Tibial nerve (tissue), 4 donors: ENCODE results near the gene COX4I1. TPM values are rescaled to one million over a fixed set of nuclear protein-coding genes. Genes with fewer than 3 reads are reported as not detected.

Experiments
- DNase-seq, 2 donors: peaks; one replicate each; pipeline ENCODE4 v3.0.0-alpha.2; 2019; ENCODE audit warnings: low spot score in 2 of 2
- H3K27ac ChIP-seq, 4 donors: fragments of 200-600 bp; sonication (generic) in 3 of 4; one replicate each; pipeline ENCODE4 v1.5.1; 2017 to 2019; ENCODE audit warnings: mild to moderate bottlenecking in 1 of 4
- H3K27me3 ChIP-seq, 2 donors: fragments of 200-600 bp; sonication (generic) in 1 of 2; one replicate each; pipeline versions ENCODE4 v1.5.1 to v1.6.0; 2017 to 2019
- H3K36me3 ChIP-seq, 3 donors: fragments of 200-600 bp; sonication (generic); one replicate each; pipeline ENCODE4 v1.5.1; 2018 to 2019
- H3K4me1 ChIP-seq, 4 donors: fragments of 200-600 bp; sonication (generic) in 3 of 4; one replicate each; pipeline ENCODE4 v1.5.1; 2017 to 2019
- H3K4me3 ChIP-seq, 4 donors: fragments of 200-600 bp; sonication (generic) in 3 of 4; one replicate each; pipeline ENCODE4 v1.5.1; 2017 to 2019; ENCODE audit warnings: mild to moderate bottlenecking in 1 of 4, moderate library complexity in 1 of 4
- H3K9me3 ChIP-seq, 4 donors: fragments of 200-600 bp; sonication (generic) in 3 of 4; one replicate each; pipeline ENCODE4 v1.5.1; 2017 to 2019
- EP300 ChIP-seq, 2 donors: sonication (generic); formaldehyde crosslinking; IDR thresholded peaks; one replicate each; pipeline ENCODE4 v1.6.1; 2017; ENCODE audit warnings: antibody characterized with exemption in 2 of 2, mild to moderate bottlenecking in 1 of 2
- POLR2A ChIP-seq, 2 donors: fragments of 450-650 bp; IDR thresholded peaks; one replicate each; pipeline ENCODE4 v1.6.1; 2017; ENCODE audit warnings: antibody characterized with exemption in 2 of 2, mild to moderate bottlenecking in 2 of 2, moderate library complexity in 2 of 2
- WGBS, 2 donors: methylation state at CpG; one replicate each; pipeline ENCODE4 v1.1.5; 2018; 5-methylcytosine and 5-hydroxymethylcytosine counted together
- total RNA-seq, 4 donors: library from RNA; depleted of rRNA; stranded (reverse); fragments of >200 nt; gene quantifications; one replicate each; pipeline ENCODE4 v1.1.0, GENCODE V29; 2016
- TF ChIP-seq, protein P1 (sequence below), 5 experiments: fragments of 200-600 bp in 3 of 5; fragments of 450-650 bp in 2 of 5; sonication (generic) in 3 of 5; IDR thresholded peaks; one replicate each; pipeline ENCODE4 v1.5.1; 2016 to 2019; ENCODE audit warnings: antibody characterized with exemption in 5 of 5, mild to moderate bottlenecking in 3 of 5, moderate library complexity in 2 of 5

COX4I1 gene
- total RNA-seq, 4 donors from 2014 or later, result 274 to 401 (median 323) TPM

DNA sequence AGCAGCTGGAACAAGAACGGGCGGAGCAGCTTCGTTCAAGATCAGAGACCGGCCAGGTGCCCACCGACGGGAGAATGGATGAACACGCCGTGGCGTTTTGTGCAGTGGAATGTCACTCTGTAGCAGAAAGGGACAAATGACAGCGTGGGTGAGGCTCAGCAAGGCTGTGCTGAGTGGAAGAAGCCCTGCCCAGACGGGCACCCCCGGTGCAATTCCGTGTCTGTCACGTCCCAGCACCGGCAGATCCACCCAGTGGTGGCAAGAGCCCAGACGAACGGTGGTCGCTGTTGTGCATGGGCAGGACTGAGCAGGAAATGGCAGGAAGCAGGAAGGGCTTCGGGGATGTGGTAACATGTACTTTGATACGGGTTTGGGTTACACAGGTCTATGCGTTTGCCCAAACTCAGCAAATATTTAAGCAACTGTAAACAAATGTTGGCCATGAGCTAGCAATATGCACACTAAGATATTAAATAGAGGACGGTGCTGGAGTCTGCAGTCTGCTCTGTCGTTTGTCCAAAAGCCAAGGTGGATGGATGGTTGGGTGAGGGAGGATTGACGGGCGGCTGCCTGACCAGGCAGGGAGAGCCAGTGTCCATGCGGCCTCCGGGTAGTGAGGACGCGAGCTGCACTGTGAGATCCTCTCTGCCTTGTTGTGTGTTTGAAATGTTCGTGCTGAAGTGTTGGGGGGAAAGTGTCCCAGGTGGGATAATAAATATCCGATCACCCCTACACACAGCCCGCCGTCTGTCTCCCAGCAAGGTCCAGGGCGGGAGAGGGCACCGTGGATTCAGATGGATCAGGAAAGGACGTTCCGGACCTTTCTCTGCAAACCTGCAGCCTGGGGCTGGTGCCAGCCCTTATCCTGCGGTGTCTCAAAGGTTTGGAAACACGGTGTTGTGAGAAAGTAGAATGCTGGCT lies 48.4 kb downstream of the COX4I1 start:
- Histone ChIP-seq H3K4me3 (no peak overlapping the region), H3K4me1 (peaks cover 0 to 6% (median 0%) of the 10 kb centered on the region in 4 donors), H3K9me3 (no peaks in the 10 kb centered on the region), H3K36me3 (no peaks in the 10 kb centered on the region), H3K27ac (no peak overlapping the region), H3K27me3 (no peaks in the 10 kb centered on the region)
- no peak for TF ChIP-seq EP300 (IDR thresholded peaks at IDR 0.05)
- TF ChIP-seq, protein P1, sequence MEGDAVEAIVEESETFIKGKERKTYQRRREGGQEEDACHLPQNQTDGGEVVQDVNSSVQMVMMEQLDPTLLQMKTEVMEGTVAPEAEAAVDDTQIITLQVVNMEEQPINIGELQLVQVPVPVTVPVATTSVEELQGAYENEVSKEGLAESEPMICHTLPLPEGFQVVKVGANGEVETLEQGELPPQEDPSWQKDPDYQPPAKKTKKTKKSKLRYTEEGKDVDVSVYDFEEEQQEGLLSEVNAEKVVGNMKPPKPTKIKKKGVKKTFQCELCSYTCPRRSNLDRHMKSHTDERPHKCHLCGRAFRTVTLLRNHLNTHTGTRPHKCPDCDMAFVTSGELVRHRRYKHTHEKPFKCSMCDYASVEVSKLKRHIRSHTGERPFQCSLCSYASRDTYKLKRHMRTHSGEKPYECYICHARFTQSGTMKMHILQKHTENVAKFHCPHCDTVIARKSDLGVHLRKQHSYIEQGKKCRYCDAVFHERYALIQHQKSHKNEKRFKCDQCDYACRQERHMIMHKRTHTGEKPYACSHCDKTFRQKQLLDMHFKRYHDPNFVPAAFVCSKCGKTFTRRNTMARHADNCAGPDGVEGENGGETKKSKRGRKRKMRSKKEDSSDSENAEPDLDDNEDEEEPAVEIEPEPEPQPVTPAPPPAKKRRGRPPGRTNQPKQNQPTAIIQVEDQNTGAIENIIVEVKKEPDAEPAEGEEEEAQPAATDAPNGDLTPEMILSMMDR (IDR thresholded peaks at IDR 0.05), result no peak
- TF ChIP-seq POLR2A (IDR thresholded peaks at IDR 0.05), result no peak
- 72 to 77% methylated on average over 39 of the region's 39 CpGs for WGBS, 2 donors
- DNase-seq, result no peak

DNA sequence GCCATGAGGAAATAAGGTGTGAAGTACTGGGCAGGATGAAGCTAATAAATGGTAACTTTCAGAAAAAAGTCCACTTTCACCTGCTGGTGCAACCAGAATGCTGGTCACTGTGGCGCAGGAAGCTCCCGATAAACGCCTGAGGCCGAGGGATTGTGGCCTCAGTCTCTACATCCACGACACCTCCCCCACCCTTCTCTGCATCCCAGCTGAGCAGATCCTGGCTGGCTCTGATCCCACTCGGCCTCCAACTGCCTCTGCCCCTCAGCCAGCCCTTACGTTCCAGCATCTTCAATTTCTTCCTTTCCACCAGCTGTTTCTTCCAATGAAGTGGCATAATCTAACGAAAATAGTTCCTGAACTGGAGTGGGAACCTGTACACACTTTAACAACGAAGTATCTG lies 49.5 kb downstream of the COX4I1 start:
- no peak for DNase-seq
- 39 to 49% methylated on average over 9 of the region's 9 CpGs for WGBS, 2 donors
- no peak for TF ChIP-seq POLR2A (IDR thresholded peaks at IDR 0.05)
- TF ChIP-seq, protein P1 (IDR thresholded peaks at IDR 0.05), result no peak
- TF ChIP-seq EP300 (IDR thresholded peaks at IDR 0.05), result no peak

DNA sequence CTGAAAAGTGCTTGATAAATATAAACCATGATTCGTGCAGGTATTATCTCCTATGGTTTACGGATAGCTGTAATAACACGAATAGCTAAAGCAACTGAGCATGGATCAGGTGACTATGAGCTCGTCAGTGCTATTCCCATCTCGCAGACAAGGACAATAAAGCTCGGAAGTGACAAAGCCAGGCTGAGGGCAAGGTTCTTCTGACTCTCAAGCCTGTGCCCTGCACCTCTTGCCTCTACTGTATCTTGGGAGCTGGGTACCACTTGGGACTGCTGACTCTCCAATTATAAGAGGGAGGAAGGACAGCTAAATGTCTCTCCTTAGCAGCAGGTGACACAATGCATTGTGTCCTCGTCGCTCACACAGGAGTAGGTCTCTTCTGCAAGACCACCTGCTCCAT lies 49.9 kb downstream of the COX4I1 start:
- WGBS, 2 donors, result 84 to 88% methylated on average over 8 of the region's 8 CpGs
- no peaks in the 10 kb centered on the region for H3K36me3 ChIP-seq
- no peaks in the 10 kb centered on the region for H3K27me3 ChIP-seq
- TF ChIP-seq, protein P1 (IDR thresholded peaks at IDR 0.05), result no peak
- TF ChIP-seq POLR2A (IDR thresholded peaks at IDR 0.05), result no peak
- no peak for TF ChIP-seq EP300 (IDR thresholded peaks at IDR 0.05)
- no peak overlapping the region for H3K4me3 ChIP-seq
- H3K9me3 ChIP-seq, result no peaks in the 10 kb centered on the region
- peaks cover 0 to 6% (median 1%) of the 10 kb centered on the region in 4 donors for H3K4me1 ChIP-seq
- no peak overlapping the region for H3K27ac ChIP-seq
- no peak for DNase-seq

More for the DNA sequence above, 49.5 kb downstream of the COX4I1 start:
- H3K27me3 ChIP-seq, result no peaks in the 10 kb centered on the region
- H3K4me1 ChIP-seq, result peaks cover 0 to 6% (median 0%) of the 10 kb centered on the region in 4 donors
- no peaks in the 10 kb centered on the region for H3K9me3 ChIP-seq
- H3K36me3 ChIP-seq, result no peaks in the 10 kb centered on the region
- H3K4me3 ChIP-seq, result no peak overlapping the region
- no peak overlapping the region for H3K27ac ChIP-seq

DNA sequence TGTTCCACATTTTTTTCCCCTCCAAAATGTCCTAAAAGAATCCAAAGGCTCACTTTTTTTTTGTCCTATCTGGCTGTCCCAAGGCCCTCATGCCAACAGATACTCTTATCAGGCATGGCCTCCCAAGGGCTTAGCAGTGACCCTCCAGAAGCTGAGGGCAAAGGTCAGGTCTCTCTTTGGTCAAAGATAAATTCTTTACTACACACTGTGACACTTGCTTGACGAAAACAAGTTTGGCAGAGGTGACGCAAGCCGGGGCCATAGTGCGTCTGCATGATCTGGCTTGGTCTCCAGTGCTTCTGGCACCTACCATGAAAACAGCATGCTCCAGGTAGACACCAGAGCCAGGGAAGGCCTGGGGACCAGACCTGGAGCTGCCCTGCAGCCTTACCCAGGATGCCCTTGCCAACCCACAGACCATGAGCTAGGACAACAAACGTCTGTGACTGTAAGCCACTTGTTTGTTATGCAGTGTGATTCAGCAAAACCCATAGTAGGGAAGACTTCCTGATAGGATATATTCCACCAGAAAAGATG lies 50.9 kb downstream of the COX4I1 start:
- H3K27ac ChIP-seq, result no peak overlapping the region
- no peak overlapping the region for H3K4me3 ChIP-seq
- DNase-seq, result no peak
- TF ChIP-seq EP300 (IDR thresholded peaks at IDR 0.05) (no peak), POLR2A (IDR thresholded peaks at IDR 0.05) (no peak)
- TF ChIP-seq, protein P1 (IDR thresholded peaks at IDR 0.05), result no peak
- peaks cover 0 to 4% (median 2%) of the 10 kb centered on the region in 4 donors for H3K4me1 ChIP-seq
- H3K9me3 ChIP-seq, result no peaks in the 10 kb centered on the region
- WGBS, 2 donors, result 59 to 75% methylated on average over 5 of the region's 5 CpGs
- no peaks in the 10 kb centered on the region for H3K27me3 ChIP-seq
- no peaks in the 10 kb centered on the region for H3K36me3 ChIP-seq
